HUES48 (cell line): ENCODE measurements around the gene DYNC1I1.

Experiments
- H3K27ac ChIP-seq: one replicate; pipeline ENCODE4 v1.7.0; 2013; ENCODE audit warnings: low read depth, low read length, inconsistent platforms
- H3K27me3 ChIP-seq: 2 replicates; pipeline ENCODE4 v1.6.1; 2013; ENCODE audit warnings: mild to moderate bottlenecking, low read length; ENCODE audit not compliant: control insufficient read depth, insufficient read depth
- H3K36me3 ChIP-seq: 2 replicates; pipeline ENCODE4 v1.6.1; 2013; ENCODE audit warnings: low read length; ENCODE audit not compliant: control insufficient read depth, insufficient read depth
- H3K4me1 ChIP-seq: 2 replicates; pipeline ENCODE4 v1.6.1; 2013; ENCODE audit warnings: mild to moderate bottlenecking, low read length; ENCODE audit not compliant: control insufficient read depth, insufficient read depth
- H3K4me3 ChIP-seq: 2 replicates; pipeline ENCODE4 v1.5.1; 2013; ENCODE audit warnings: mild to moderate bottlenecking, low read depth, low read length
- H3K9ac ChIP-seq: 2 replicates; pipeline ENCODE4 v1.6.1; 2013; ENCODE audit warnings: mild to moderate bottlenecking, low read depth, low read length, moderate library complexity
- H3K9me3 ChIP-seq: 2 replicates; pipeline ENCODE4 v1.6.1; 2013; ENCODE audit warnings: low read length; ENCODE audit not compliant: control insufficient read depth, insufficient read depth

DYNC1I1 gene

GRCh38 chr7:96136600-96137239 lies 364.4 kb downstream of the DYNC1I1 start:
- H3K36me3 ChIP-seq = 0 out of 2 replicates have a peak, but pooled peaks cover 3% of the 10 kb centered on the region
- peak overlapping the region; percentile 18 for H3K27ac ChIP-seq
- H3K9me3 ChIP-seq = no peaks in the 10 kb centered on the region
- peaks cover 5% of the 10 kb centered on the region; the same call in 1 of the 2 replicates for H3K4me1 ChIP-seq
- H3K4me3 ChIP-seq = no peak overlapping the region
- H3K27me3 ChIP-seq = peaks cover 8% of the 10 kb centered on the region
- H3K9ac ChIP-seq = no peak overlapping the region

- Histone ChIP-seq H3K4me1 (peaks cover 29% of the 10 kb centered on the region), H3K9me3 (no peaks in the 10 kb centered on the region), H3K4me3 (0 out of 2 replicates have a peak overlapping the region, but pooled peaks have one; percentile 10), H3K36me3 (peaks cover 15% of the 10 kb centered on the region), H3K27ac (peak overlapping the region; percentile 77), H3K9ac (no peak overlapping the region), H3K27me3 (peaks cover 73% of the 10 kb centered on the region)
Observed at GRCh38 chr7:96143495-96144259, 371.3 kb downstream of the DYNC1I1 start.

- Histone ChIP-seq H3K9me3 (no peaks in the 10 kb centered on the region), H3K9ac (no peak overlapping the region), H3K36me3 (peaks cover 15% of the 10 kb centered on the region), H3K4me3 (0 out of 2 replicates have a peak overlapping the region, but pooled peaks have one; percentile 10), H3K27me3 (peaks cover 78% of the 10 kb centered on the region), H3K27ac (peak overlapping the region; percentile 77), H3K4me1 (peaks cover 29% of the 10 kb centered on the region)
Observed at GRCh38 chr7:96144260-96144526, 371.8 kb downstream of the DYNC1I1 start.
